GM23338 (cell line): ENCODE results near the gene ADGRL3. TPM values are rescaled to one million over a fixed set of nuclear protein-coding genes. Genes with fewer than 3 reads are reported as not detected.

Experiments used
- ATAC-seq: fragments of 200-7000 bp; cut with Tn5 transposase; 3 replicates; pipeline ENCODE4 v1.9.1; 2020
- DNase-seq: peaks from one replicate; pipeline ENCODE4 v3.0.0-alpha.2; 2015; ENCODE audit warnings: low spot score
- H2AFZ ChIP-seq: fragments of 200-600 bp; sonication (generic); 2 replicates; pipeline ENCODE4 v1.8.0; 2016; ENCODE audit warnings: antibody characterized with exemption, mild to moderate bottlenecking, moderate library complexity
- H3F3A ChIP-seq: fragments of 200-600 bp; sonication (generic); replicated peaks from 2 replicates; pipeline ENCODE4 v1.8.0; 2017; ENCODE audit warnings: antibody characterized with exemption, mixed run types, low read depth
- H3K27ac ChIP-seq: fragments of 200-600 bp; sonication (generic); 2 replicates; pipeline ENCODE4 v1.6.1; 2016; ENCODE audit warnings: low read depth
- H3K27me3 ChIP-seq: fragments of 200-600 bp; sonication (generic); 2 replicates; pipeline ENCODE4 v1.8.0; 2016; ENCODE audit warnings: mild to moderate bottlenecking, mixed run types, moderate library complexity; ENCODE audit not compliant: insufficient read depth
- H3K36me3 ChIP-seq: fragments of 200-600 bp; sonication (generic); 2 replicates; pipeline ENCODE4 v1.8.0; 2016; ENCODE audit warnings: mild to moderate bottlenecking; ENCODE audit not compliant: insufficient read depth
- H3K4me1 ChIP-seq: fragments of 200-600 bp; sonication (generic); 2 replicates; pipeline ENCODE4 v1.8.0; 2016; ENCODE audit warnings: mild to moderate bottlenecking, moderate library complexity; ENCODE audit not compliant: insufficient read depth
- H3K4me2 ChIP-seq: fragments of 200-600 bp; sonication (generic); 2 replicates; pipeline ENCODE4 v1.7.1; 2017; ENCODE audit warnings: mixed run types
- H3K4me3 ChIP-seq: fragments of 200-600 bp; sonication (generic); 2 replicates; pipeline ENCODE4 v1.6.1; 2016; ENCODE audit warnings: mixed run types
- H3K79me2 ChIP-seq: fragments of 200-600 bp; sonication (generic); replicated peaks from 2 replicates; pipeline ENCODE4 v1.8.0; 2017; ENCODE audit warnings: mild to moderate bottlenecking; ENCODE audit not compliant: insufficient read depth
- H3K9me2 ChIP-seq: fragments of 200-600 bp; sonication (generic); 2 replicates; pipeline ENCODE4 v1.8.0; 2017; ENCODE audit not compliant: insufficient read depth
- H4K20me1 ChIP-seq: fragments of 200-600 bp; sonication (generic); replicated peaks from 2 replicates; pipeline ENCODE4 v1.8.0; 2017; ENCODE audit warnings: mild to moderate bottlenecking; ENCODE audit not compliant: insufficient read depth
- H3K27ac Mint-ChIP-seq: 2 replicates; pipeline ENCODE4 v1.8.0; 2020; ENCODE audit warnings: inconsistent platforms, mild to moderate bottlenecking, moderate library complexity, mixed read lengths
- H3K27me3 Mint-ChIP-seq: 3 replicates; pipeline ENCODE4 v1.8.0; 2022; ENCODE audit warnings: low read depth, mild to moderate bottlenecking, moderate library complexity, mixed read lengths, inconsistent platforms; ENCODE audit not compliant: insufficient read depth, poor library complexity
- H3K36me3 Mint-ChIP-seq: 3 replicates; pipeline ENCODE4 v1.8.0; 2021; ENCODE audit warnings: low read depth, mild to moderate bottlenecking, inconsistent platforms, moderate library complexity, mixed read lengths
- H3K4me1 Mint-ChIP-seq: 3 replicates; pipeline ENCODE4 v1.8.0; 2020; ENCODE audit warnings: mild to moderate bottlenecking, inconsistent platforms, mixed read lengths
- H3K4me3 Mint-ChIP-seq: 3 replicates; pipeline ENCODE4 v1.8.0; 2021; ENCODE audit warnings: moderate library complexity, mild to moderate bottlenecking, inconsistent platforms, mixed read lengths
- H3K9me3 Mint-ChIP-seq: 3 replicates; pipeline ENCODE4 v1.8.0; 2020; ENCODE audit warnings: moderate library complexity, mild to moderate bottlenecking, inconsistent platforms, mixed read lengths
- ETS1 ChIP-seq: IDR thresholded peaks from 2 replicates; pipeline ENCODE4 v1.6.1; 2016; ENCODE audit warnings: antibody characterized with exemption
- EZH2 ChIP-seq: fragments of 200-600 bp; sonication (generic); IDR thresholded peaks from one replicate; pipeline ENCODE4 v1.8.0; 2017; ENCODE audit warnings: antibody characterized with exemption, mild to moderate bottlenecking, low read depth; ENCODE audit not compliant: unreplicated experiment
- EZH2phosphoT487 ChIP-seq: fragments of 200-600 bp; sonication (generic); IDR thresholded peaks from one replicate; pipeline ENCODE4 v1.8.1; 2018; ENCODE audit warnings: antibody characterized with exemption; ENCODE audit not compliant: unreplicated experiment
- JUNB ChIP-seq: IDR thresholded peaks from one replicate; pipeline ENCODE4 v1.6.1; 2016; ENCODE audit warnings: antibody characterized with exemption; ENCODE audit not compliant: unreplicated experiment
- NANOG ChIP-seq: IDR thresholded peaks from 2 replicates; pipeline ENCODE4 v1.6.1; 2016; ENCODE audit warnings: antibody characterized with exemption, borderline replicate concordance
- POLR2AphosphoS5 ChIP-seq: IDR thresholded peaks from 2 replicates; pipeline ENCODE4 v1.6.1; 2016; ENCODE audit warnings: antibody characterized with exemption, low read depth
- STAT1 ChIP-seq: IDR thresholded peaks from one replicate; pipeline ENCODE4 v1.6.1; 2016; ENCODE audit warnings: antibody characterized with exemption; ENCODE audit not compliant: unreplicated experiment
- ZNF114 ChIP-seq: fragments of 250-450 bp; sonication (Bioruptor Pico); IDR thresholded peaks from 2 replicates; pipeline ENCODE4 v1.5.0; 2020; ENCODE audit warnings: mild to moderate bottlenecking, moderate library complexity
- ZNF331 ChIP-seq: fragments of 250-450 bp; sonication (Bioruptor Pico); IDR thresholded peaks from 2 replicates; pipeline ENCODE4 v1.5.0; 2020; ENCODE audit warnings: low read depth, mild to moderate bottlenecking, moderate library complexity
- polyA plus RNA-seq: library from polyadenylated mRNA; unstranded; fragments of >200 nt; fragmentation: Nextera tagmentation; extraction: Ambion mirVana; gene quantifications from 2 replicates; pipeline ENCODE4 v1.2.1, GENCODE V29; 2016
- total RNA-seq: library from RNA; depleted of rRNA; stranded (reverse); fragments of >200 nt; shearing (Covaris generic); gene quantifications from 2 replicates; pipeline ENCODE4 v1.2.3, GENCODE V29; 2014
- TF ChIP-seq, protein P1 (sequence below): fragments of 250-450 bp; sonication (Bioruptor Pico); IDR thresholded peaks from 2 replicates; pipeline ENCODE4 v1.5.0; 2020; ENCODE audit warnings: mild to moderate bottlenecking, moderate library complexity
- TF ChIP-seq, protein P2 (sequence below): IDR thresholded peaks from one replicate; pipeline ENCODE4 v1.6.1; 2018; ENCODE audit warnings: antibody characterized with exemption; ENCODE audit not compliant: unreplicated experiment

Gene ADGRL3
- total and polyA plus RNA-seq, 2 experiments from 2014 or later = 9.7 to 16.5 TPM

GRCh38 chr4:61959087-61959486 is 759.0 kb downstream of the ADGRL3 start:
- H2AFZ ChIP-seq = no peak overlapping the region

More at GRCh38 chr4:61959087-61959486, 759.0 kb downstream of the ADGRL3 start:
- H3K4me1 Mint-ChIP-seq = peaks cover 5% of the 10 kb centered on the region
- no peak overlapping the region for H3K27ac Mint-ChIP-seq
- no peaks in the 10 kb centered on the region for H4K20me1 ChIP-seq
- ATAC-seq (no peak), DNase-seq (no peak)
- H3K9me3 Mint-ChIP-seq = no peaks in the 10 kb centered on the region; the same call in 2 of the 3 replicates
- H3K4me2 ChIP-seq = no peak overlapping the region
- H3K27me3 ChIP-seq = no peaks in the 10 kb centered on the region
- H3K4me1 ChIP-seq = peaks cover 4% of the 10 kb centered on the region; the same call in 1 of the 2 replicates
- H3K79me2 ChIP-seq = no peaks in the 10 kb centered on the region
- no peaks in the 10 kb centered on the region for H3K9me2 ChIP-seq
- peaks cover 4% of the 10 kb centered on the region for H3K36me3 Mint-ChIP-seq
- no peaks in the 10 kb centered on the region for H3F3A ChIP-seq
- no peak overlapping the region for H3K27ac ChIP-seq
- TF ChIP-seq EZH2phosphoT487 (no peak), POLR2AphosphoS5 (no peak), ZNF114 (CRISPR knock-in tag) (no peak), ZNF331 (CRISPR knock-in tag) (no peak), EZH2 (no peak), ETS1 (no peak), JUNB (no peak), NANOG (no peak), STAT1 (no peak)
- TF ChIP-seq, protein P1, sequence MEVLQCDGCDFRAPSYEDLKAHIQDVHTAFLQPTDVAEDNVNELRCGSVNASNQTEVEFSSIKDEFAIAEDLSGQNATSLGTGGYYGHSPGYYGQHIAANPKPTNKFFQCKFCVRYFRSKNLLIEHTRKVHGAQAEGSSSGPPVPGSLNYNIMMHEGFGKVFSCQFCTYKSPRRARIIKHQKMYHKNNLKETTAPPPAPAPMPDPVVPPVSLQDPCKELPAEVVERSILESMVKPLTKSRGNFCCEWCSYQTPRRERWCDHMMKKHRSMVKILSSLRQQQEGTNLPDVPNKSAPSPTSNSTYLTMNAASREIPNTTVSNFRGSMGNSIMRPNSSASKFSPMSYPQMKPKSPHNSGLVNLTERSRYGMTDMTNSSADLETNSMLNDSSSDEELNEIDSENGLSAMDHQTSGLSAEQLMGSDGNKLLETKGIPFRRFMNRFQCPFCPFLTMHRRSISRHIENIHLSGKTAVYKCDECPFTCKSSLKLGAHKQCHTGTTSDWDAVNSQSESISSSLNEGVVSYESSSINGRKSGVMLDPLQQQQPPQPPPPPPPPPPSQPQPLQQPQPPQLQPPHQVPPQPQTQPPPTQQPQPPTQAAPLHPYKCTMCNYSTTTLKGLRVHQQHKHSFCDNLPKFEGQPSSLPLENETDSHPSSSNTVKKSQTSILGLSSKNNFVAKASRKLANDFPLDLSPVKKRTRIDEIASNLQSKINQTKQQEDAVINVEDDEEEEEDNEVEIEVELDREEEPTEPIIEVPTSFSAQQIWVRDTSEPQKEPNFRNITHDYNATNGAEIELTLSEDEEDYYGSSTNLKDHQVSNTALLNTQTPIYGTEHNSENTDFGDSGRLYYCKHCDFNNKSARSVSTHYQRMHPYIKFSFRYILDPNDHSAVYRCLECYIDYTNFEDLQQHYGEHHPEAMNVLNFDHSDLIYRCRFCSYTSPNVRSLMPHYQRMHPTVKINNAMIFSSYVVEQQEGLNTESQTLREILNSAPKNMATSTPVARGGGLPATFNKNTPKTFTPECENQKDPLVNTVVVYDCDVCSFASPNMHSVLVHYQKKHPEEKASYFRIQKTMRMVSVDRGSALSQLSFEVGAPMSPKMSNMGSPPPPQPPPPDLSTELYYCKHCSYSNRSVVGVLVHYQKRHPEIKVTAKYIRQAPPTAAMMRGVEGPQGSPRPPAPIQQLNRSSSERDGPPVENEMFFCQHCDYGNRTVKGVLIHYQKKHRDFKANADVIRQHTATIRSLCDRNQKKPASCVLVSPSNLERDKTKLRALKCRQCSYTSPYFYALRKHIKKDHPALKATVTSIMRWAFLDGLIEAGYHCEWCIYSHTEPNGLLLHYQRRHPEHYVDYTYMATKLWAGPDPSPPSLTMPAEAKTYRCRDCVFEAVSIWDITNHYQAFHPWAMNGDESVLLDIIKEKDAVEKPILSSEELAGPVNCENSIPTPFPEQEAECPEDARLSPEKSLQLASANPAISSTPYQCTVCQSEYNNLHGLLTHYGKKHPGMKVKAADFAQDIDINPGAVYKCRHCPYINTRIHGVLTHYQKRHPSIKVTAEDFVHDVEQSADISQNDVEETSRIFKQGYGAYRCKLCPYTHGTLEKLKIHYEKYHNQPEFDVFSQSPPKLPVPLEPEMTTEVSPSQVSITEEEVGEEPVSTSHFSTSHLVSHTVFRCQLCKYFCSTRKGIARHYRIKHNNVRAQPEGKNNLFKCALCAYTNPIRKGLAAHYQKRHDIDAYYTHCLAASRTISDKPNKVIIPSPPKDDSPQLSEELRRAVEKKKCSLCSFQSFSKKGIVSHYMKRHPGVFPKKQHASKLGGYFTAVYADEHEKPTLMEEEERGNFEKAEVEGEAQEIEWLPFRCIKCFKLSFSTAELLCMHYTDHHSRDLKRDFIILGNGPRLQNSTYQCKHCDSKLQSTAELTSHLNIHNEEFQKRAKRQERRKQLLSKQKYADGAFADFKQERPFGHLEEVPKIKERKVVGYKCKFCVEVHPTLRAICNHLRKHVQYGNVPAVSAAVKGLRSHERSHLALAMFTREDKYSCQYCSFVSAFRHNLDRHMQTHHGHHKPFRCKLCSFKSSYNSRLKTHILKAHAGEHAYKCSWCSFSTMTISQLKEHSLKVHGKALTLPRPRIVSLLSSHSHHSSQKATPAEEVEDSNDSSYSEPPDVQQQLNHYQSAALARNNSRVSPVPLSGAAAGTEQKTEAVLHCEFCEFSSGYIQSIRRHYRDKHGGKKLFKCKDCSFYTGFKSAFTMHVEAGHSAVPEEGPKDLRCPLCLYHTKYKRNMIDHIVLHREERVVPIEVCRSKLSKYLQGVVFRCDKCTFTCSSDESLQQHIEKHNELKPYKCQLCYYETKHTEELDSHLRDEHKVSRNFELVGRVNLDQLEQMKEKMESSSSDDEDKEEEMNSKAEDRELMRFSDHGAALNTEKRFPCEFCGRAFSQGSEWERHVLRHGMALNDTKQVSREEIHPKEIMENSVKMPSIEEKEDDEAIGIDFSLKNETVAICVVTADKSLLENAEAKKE (CRISPR knock-in tag) = no peak
- TF ChIP-seq, protein P2, sequence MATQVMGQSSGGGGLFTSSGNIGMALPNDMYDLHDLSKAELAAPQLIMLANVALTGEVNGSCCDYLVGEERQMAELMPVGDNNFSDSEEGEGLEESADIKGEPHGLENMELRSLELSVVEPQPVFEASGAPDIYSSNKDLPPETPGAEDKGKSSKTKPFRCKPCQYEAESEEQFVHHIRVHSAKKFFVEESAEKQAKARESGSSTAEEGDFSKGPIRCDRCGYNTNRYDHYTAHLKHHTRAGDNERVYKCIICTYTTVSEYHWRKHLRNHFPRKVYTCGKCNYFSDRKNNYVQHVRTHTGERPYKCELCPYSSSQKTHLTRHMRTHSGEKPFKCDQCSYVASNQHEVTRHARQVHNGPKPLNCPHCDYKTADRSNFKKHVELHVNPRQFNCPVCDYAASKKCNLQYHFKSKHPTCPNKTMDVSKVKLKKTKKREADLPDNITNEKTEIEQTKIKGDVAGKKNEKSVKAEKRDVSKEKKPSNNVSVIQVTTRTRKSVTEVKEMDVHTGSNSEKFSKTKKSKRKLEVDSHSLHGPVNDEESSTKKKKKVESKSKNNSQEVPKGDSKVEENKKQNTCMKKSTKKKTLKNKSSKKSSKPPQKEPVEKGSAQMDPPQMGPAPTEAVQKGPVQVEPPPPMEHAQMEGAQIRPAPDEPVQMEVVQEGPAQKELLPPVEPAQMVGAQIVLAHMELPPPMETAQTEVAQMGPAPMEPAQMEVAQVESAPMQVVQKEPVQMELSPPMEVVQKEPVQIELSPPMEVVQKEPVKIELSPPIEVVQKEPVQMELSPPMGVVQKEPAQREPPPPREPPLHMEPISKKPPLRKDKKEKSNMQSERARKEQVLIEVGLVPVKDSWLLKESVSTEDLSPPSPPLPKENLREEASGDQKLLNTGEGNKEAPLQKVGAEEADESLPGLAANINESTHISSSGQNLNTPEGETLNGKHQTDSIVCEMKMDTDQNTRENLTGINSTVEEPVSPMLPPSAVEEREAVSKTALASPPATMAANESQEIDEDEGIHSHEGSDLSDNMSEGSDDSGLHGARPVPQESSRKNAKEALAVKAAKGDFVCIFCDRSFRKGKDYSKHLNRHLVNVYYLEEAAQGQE = no peak
- H3K4me3 Mint-ChIP-seq = no peak overlapping the region
- no peak overlapping the region for H3K4me3 ChIP-seq
- H3K36me3 ChIP-seq = no peaks in the 10 kb centered on the region
- peaks cover 2% of the 10 kb centered on the region for H3K27me3 Mint-ChIP-seq
